ENCODE data around the gene METTL1. TPM values are rescaled to one million over a fixed set of nuclear protein-coding genes. Genes with fewer than 3 reads are reported as not detected.

METTL1 gene
- total and polyA plus RNA-seq, 9 of the 15 experiments (the other 6 are each of a cell fraction or from before 2014, with no cell fraction given): 12.6 to 65.9 (median 39.2) TPM

DNA sequence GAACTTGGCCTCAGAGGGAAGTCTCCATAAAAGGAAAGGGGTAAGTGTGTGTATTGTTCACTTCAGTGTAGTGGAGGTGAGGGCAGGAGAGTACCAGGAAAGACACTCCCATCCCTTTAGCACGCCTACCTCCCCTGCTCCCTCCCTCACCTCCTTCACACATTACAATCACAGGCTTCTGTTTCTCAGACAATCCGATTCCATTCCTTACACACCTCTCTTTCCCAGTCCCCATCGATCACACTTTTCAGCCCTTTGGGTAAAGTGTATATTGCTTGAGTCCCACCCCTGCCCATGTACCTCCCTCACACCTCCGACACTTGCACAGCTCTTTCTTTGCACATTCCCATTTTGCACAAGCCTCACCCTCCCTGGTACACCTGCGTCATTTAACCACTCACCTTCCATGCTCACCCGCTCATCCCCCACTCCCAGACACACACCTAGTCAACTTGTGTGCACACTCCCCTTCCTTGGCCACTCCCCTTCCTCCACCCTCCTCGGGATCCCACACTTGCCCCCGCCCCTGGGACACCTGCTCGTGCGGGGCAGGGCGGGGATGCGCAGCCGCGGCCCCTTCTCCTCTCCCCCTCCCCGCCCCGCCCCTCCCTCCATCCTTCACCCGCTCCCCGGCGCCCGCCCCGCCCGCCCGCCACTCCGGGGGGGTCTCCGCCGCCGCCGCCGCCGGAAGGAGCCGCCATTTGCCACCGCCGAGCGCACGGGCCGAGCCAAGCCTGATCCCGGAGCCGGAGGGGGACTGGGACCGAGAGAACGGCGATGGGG, 17.3 kb downstream of the METTL1 start, which contains the start of gene MARCHF9 (continued):
- TF ChIP-seq MTA1 (IDR thresholded peaks at IDR 0.05; ENCODE audit: borderline replicate concordance): peak; percentile 38; the same call in 1 of the 2 replicates
- TF ChIP-seq EHMT2 (IDR thresholded peaks at IDR 0.05): peak; percentile 60
- TF ChIP-seq, protein P1, sequence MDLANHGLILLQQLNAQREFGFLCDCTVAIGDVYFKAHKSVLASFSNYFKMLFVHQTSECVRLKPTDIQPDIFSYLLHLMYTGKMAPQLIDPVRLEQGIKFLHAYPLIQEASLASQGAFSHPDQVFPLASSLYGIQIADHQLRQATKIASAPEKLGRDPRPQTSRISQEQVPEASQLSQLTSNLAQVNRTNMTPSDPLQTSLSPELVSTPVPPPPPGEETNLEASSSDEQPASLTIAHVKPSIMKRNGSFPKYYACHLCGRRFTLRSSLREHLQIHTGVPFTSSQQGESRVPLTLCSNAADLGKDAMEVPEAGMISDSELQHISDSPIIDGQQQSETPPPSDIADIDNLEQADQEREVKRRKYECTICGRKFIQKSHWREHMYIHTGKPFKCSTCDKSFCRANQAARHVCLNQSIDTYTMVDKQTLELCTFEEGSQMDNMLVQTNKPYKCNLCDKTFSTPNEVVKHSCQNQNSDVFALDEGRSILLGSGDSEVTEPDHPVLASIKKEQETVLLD (IDR thresholded peaks at IDR 0.05): peak; percentile 53; the same call in 1 of the 2 replicates
- TF ChIP-seq, protein P2, sequence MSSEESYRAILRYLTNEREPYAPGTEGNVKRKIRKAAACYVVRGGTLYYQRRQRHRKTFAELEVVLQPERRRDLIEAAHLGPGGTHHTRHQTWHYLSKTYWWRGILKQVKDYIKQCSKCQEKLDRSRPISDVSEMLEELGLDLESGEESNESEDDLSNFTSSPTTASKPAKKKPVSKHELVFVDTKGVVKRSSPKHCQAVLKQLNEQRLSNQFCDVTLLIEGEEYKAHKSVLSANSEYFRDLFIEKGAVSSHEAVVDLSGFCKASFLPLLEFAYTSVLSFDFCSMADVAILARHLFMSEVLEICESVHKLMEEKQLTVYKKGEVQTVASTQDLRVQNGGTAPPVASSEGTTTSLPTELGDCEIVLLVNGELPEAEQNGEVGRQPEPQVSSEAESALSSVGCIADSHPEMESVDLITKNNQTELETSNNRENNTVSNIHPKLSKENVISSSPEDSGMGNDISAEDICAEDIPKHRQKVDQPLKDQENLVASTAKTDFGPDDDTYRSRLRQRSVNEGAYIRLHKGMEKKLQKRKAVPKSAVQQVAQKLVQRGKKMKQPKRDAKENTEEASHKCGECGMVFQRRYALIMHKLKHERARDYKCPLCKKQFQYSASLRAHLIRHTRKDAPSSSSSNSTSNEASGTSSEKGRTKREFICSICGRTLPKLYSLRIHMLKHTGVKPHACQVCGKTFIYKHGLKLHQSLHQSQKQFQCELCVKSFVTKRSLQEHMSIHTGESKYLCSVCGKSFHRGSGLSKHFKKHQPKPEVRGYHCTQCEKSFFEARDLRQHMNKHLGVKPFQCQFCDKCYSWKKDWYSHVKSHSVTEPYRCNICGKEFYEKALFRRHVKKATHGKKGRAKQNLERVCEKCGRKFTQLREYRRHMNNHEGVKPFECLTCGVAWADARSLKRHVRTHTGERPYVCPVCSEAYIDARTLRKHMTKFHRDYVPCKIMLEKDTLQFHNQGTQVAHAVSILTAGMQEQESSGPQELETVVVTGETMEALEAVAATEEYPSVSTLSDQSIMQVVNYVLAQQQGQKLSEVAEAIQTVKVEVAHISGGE (CRISPR knock-in tag; IDR thresholded peaks at IDR 0.05): peak in 1 of 3 experiments; percentile 29; a peak in 1 of 6 replicates
- TF ChIP-seq, protein P3, sequence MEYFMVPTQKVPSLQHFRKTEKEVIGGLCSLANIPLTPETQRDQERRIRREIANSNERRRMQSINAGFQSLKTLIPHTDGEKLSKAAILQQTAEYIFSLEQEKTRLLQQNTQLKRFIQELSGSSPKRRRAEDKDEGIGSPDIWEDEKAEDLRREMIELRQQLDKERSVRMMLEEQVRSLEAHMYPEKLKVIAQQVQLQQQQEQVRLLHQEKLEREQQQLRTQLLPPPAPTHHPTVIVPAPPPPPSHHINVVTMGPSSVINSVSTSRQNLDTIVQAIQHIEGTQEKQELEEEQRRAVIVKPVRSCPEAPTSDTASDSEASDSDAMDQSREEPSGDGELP (CRISPR knock-in tag; IDR thresholded peaks at IDR 0.05; ENCODE audit: borderline replicate concordance): peak; percentile 36; the same call in 1 of the 2 replicates
- TF ChIP-seq, protein P4, sequence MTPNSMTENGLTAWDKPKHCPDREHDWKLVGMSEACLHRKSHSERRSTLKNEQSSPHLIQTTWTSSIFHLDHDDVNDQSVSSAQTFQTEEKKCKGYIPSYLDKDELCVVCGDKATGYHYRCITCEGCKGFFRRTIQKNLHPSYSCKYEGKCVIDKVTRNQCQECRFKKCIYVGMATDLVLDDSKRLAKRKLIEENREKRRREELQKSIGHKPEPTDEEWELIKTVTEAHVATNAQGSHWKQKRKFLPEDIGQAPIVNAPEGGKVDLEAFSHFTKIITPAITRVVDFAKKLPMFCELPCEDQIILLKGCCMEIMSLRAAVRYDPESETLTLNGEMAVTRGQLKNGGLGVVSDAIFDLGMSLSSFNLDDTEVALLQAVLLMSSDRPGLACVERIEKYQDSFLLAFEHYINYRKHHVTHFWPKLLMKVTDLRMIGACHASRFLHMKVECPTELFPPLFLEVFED (CRISPR knock-in tag; conservative IDR thresholded peaks at IDR 0.05): peak; percentile 86; the same call in 1 of the 2 replicates
- 0 out of 2 replicates have a peak, but pooled peaks have one; percentile 47 for TF ChIP-seq HLTF (IDR thresholded peaks at IDR 0.05)
- 0 out of 2 replicates have a peak, but pooled peaks have one; percentile 29 for TF ChIP-seq SUPT5H (IDR thresholded peaks at IDR 0.05)
- TF ChIP-seq, protein P5, sequence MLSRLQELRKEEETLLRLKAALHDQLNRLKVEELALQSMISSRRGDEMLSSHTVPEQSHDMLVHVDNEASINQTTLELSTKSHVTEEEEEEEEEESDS (CRISPR knock-in tag; IDR thresholded peaks at IDR 0.05): no peak
- TF ChIP-seq ZBED1 (IDR thresholded peaks at IDR 0.05): 0 out of 2 replicates have a peak, but pooled peaks have one; percentile 46
- peak; percentile 23 to 48; a peak in 1 of 4 replicates for TF ChIP-seq FOXK2 (conservative IDR thresholded peaks at IDR 0.05 in 1 of 2, IDR thresholded peaks at IDR 0.05 in 1 of 2; ENCODE audit: low read depth in 2 of 2)
- TF ChIP-seq DNMT1 (IDR thresholded peaks at IDR 0.05): 0 out of 2 replicates have a peak, but pooled peaks have one; percentile 87
- no peak for TF ChIP-seq HNRNPLL (IDR thresholded peaks at IDR 0.05; ENCODE audit: low read depth, low read length, poor library complexity, severe bottlenecking)
- TF ChIP-seq, protein P6, sequence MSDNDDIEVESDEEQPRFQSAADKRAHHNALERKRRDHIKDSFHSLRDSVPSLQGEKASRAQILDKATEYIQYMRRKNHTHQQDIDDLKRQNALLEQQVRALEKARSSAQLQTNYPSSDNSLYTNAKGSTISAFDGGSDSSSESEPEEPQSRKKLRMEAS (CRISPR knock-in tag; IDR thresholded peaks at IDR 0.05): no peak
- TF ChIP-seq, protein P7, sequence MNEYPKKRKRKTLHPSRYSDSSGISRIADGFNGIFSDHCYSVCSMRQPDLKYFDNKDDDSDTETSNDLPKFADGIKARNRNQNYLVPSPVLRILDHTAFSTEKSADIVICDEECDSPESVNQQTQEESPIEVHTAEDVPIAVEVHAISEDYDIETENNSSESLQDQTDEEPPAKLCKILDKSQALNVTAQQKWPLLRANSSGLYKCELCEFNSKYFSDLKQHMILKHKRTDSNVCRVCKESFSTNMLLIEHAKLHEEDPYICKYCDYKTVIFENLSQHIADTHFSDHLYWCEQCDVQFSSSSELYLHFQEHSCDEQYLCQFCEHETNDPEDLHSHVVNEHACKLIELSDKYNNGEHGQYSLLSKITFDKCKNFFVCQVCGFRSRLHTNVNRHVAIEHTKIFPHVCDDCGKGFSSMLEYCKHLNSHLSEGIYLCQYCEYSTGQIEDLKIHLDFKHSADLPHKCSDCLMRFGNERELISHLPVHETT (CRISPR knock-in tag; conservative IDR thresholded peaks at IDR 0.05 in 1 of 2, IDR thresholded peaks at IDR 0.05 in 1 of 2): peak in 1 of 2 experiments; percentile 77; a peak in 2 of 4 replicates

All from K562 (cell line).